Activated CD4-positive, alpha-beta T cell treated with anti-CD3 and anti-CD28 coated beads, Interleukin-2, amount 50 U/mL, for 4 hours (primary cell): Measurements from ENCODE around the gene PODXL.
"Not testable (repeated sequence)": the region's sequence is repeated elsewhere in the genome, so short reads cannot be mapped to it uniquely, and the experiment has no call there.

Experiments
- DNase-seq, 2 experiments: peaks; one replicate each; pipeline ENCODE4 v3.0.0-alpha.2; 2020

PODXL gene

DNA sequence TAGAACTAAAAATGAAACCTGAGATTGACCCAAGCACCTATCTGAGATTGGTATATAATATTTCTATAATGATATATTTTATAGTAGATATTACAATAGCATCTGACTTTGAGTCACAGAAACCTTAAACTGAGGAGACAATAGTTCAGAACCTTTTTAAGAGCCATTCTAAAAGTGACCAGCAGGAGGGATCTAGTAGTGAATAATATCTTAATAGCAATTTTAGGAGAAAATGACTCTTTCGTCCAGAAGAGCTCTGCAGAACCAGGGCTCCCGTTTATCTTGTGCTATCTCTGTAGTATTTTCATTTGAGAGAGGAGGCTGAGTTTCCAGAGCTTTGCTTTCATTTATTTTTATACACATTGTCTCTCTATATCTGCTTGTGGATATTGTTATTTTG is 68.1 kb downstream of the PODXL start:
- no peak for DNase-seq

DNA sequence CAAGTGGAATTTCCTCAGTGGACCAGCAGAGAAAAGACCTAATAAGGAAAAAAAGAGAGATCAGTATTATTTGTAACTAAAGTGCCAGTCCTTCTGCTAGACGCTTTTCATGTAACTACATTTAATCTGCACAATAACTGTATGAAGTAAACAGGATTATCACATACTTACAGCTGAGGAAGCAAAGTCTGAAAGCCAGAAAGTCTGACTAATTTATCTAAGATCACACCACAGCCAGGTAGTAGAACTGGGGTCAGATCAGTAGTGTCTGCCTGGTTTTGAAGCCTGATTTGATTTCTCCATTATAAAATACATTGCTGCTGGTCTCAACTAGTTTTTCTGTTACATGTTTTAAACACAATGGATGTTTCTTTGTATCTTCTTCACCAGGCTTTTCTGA is 69.2 kb downstream of the PODXL start:
- no peak for DNase-seq

GRCh38 chr7:131486346-131486745 is 70.1 kb downstream of the PODXL start:
- no peak for DNase-seq

DNA sequence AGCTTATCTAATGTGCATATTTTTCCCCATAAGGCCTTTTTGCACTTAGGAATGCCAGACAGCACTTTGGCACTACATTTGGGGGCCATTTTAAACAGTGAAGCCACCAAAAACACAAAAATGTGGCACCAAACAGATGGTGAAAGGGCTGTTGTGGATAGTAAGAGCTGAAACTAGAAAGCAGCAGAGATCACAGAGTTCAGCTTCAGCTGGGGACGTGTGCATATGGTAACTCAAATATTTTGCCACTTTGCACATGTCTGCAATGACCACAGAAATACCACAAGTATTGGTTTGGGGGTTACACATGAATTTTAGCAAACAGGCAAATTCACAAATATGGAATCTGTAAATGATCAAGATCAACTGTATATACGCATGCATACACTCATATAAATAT is 72.8 kb downstream of the PODXL start:
- DNase-seq: no peak

DNA sequence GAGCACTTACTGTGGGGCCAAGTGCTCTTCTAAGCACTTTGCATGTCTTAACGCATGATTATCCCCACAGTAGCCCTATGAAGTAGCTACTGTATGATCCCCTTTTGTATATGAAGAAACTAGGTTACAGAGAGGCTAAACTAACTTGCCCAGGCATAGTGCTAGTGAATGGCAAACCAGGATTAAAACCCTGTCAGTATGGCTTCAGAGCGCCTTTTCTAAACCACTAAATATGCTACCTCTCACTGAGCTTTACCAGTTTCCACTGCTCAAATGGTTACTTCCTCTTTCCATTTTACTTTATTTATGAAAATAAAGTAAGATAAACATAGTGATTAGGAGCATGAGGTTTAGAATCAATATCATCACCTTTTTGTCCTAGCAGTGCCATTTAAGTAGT is 73.6 kb downstream of the PODXL start:
- DNase-seq: no peak

DNA sequence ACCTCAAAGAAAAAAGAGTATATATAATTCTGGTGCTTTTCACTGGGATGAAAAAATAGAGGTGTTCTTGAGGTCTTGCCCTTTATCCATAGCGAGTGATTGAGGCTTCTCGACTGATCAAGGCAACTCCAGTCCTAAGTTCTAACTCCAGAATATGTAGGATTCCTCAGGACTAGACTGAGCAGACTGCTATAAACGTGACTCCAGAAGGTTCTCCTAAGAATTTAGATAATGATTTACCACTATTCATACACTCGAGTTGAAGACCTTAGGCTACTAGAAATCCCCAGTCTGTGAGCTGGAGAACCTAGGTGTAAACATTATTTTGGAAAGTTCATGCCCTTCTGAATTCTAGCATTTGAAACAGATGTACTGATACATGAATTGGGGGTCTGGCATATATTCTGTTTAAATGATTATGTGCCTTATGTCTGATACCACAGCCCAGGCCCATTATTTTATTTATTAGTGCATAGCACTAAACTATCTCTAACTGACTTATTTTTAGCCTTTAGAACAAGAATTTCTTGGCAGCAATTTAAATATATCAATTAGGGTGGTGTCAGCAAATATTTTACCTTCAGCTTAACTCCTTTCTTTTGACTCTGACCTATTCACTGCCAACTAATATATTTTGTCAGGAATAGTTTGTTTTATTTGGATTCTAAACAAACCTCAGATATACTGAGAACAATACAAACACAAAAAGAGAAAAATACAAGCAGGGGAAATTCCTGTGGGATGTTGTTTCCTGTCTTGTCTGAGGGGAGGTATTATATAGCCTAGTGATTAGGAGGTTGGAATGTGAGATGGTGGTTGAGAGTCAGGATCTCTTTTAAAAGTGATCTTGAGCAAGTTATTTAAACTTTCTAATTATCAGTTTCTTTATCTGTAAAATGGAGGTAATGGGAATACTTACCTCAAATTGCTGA is 75.8 kb downstream of the PODXL start:
- no peak for DNase-seq

DNA sequence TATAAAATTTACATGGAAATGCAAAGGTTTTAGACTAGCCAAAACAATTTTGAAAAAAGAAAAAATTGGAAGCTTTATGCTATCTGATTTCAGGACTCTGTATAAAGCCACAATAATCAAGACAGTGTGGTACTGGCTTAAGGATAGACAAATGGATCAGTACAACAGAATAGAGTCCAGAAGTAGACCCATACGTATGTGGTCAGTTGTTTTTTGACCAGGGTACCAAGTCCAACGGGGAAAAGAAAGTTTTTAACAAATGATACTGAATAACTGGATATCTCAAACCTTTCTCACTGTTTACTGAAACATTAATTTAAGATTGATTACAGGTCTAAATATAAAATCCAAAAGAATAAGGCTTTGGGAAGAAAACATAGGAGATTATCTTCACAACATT is 79.7 kb downstream of the PODXL start:
- DNase-seq: no peak

GRCh38 chr7:131471250-131472004 is 85.0 kb downstream of the PODXL start:
- DNase-seq: no peak

DNA sequence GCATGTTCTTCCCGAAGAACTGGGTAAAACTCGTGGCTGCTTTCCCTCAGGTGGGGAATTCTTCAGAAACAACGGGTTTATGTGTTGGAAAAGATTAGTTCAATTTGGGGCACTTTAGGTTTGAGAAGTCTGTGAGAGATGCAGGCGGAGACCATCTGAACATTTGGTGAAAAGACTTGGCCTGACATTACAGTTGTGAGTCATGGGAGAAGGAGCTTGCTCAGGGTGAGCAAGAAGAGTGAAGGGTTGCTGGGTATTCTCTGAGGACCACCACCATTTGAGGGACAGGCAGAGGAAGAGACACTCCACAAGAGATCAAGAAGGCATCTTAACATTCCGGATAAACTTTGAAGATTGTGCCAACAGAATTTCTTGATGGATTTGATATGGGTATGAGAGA is 88.6 kb downstream of the PODXL start:
- no peak for DNase-seq

GRCh38 chr7:131466735-131467365 is 89.6 kb downstream of the PODXL start:
- DNase-seq: no peak

DNA sequence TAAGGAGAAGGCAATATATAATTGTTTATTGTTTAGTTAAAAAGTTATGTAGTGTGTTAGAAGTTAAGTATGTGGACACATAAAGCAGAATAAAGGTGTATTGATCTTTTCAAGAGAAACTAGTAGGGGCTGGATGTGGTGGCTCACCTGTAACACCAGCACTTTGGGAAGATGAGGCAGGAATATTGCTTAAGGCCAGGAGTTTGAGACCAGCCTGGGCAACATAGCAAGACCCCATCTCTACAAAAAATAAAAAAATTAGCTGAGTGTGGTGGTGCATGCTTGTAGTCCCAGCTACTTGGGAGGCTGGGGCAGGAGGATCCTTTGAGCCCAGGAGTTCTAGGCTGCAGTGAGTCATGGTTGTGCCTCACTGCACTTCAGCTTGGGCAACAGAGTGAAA is 93.7 kb downstream of the PODXL start:
- DNase-seq: not testable (repeated sequence)

- no peak for DNase-seq
Measured at GRCh38 chr7:131462059-131462458, 94.4 kb downstream of the PODXL start.

- no peak for DNase-seq
Measured at GRCh38 chr7:131459256-131459655, 97.2 kb downstream of the PODXL start.

GRCh38 chr7:131456338-131456737 is 100.1 kb downstream of the PODXL start:
- DNase-seq: no peak

DNA sequence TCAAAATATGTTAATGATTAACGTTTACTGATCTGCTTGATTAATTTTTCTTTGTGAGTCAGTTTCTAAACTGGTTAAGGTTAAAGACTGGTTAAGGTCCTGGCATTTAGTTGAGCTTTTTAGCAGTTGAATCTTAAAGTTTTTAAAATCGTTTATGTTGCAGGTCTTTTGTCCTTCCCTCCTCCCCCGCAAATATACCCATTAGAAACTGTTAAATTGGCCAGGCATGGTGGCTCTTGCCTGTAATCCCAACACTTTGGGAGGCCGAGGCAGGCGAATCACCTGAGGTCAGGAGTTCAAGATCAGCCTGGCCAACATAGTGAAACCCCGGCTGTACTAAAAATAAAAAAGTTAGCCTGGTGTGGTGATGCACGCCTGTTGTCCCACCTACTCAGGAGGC is 100.9 kb downstream of the PODXL start:
- DNase-seq: no peak

DNA sequence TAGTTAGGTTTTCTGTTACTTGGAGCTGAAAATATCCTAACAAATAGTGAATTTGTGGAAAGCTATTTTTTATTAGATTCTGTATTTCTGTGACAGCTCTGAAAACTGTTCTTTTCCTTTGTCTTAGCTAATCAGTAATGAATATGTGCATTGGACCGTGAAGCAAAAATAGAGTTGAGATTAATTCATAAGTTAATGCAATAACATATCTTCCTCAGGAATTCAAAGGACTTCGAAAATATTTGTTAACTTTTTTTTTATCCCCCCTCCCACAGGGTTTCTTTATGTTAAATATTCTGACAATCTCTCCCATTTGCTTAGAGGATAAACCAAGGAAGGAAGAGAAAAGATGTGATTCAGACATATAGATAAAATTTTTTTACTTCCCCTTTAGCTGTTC is 101.4 kb downstream of the PODXL start:
- DNase-seq: no peak

DNA sequence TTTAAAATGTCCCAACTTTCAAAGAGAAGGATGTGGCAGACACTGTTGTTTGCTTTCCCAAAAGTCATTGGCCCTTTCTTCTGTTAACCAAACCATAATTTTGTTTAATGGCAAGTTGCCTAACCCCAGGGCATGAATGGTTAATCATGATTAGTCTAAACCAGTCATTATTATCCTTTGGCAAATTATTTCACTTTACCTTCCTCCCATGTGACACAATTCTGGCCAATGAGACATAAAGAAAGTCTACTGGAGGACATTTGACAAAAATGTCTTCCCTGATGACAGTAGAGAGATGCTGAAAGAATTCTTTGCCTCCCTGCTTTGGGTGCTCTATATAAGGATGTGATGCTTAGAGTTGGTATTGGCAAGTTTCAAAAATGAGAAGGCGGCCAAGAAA is 101.9 kb downstream of the PODXL start:
- no peak for DNase-seq
